H1 (cell line): ENCODE results near the gene SMYD1.

Experiments
- ASH2L ChIP-seq: fragments of 200-600, 300-600 bp; sonication (generic); IDR thresholded peaks from one replicate; pipeline ENCODE4 v1.7.1; 2017; ENCODE audit warnings: low read length
- BCL11A ChIP-seq, 2 experiments: IDR thresholded peaks; one replicate each; pipeline ENCODE4 v1.6.1; 2011; ENCODE audit warnings: low read depth in 2 of 2, low read length in 2 of 2, mild to moderate bottlenecking in 2 of 2
- CEBPB ChIP-seq: IDR thresholded peaks from 2 replicates; pipeline ENCODE4 v1.6.1; 2012; ENCODE audit warnings: low read depth, low read length
- CTCF ChIP-seq, 3 experiments: IDR thresholded peaks; 1 replicate in 2 of 3; 2 replicates in 1 of 3; pipeline versions ENCODE4 v1.5.1 to v1.6.1; 2011; ENCODE audit warnings: low read length in 3 of 3, mild to moderate bottlenecking in 3 of 3, inconsistent platforms in 2 of 3, low read depth in 1 of 3, moderate library complexity in 1 of 3; ENCODE audit not compliant: insufficient read depth in 1 of 3; ENCODE audit errors: control extremely low read depth in 1 of 3
- EZH2 ChIP-seq: fragments of 200-600 bp; sonication (generic); IDR thresholded peaks from 2 replicates; pipeline ENCODE4 v1.7.1; 2012; ENCODE audit warnings: low read depth, mild to moderate bottlenecking, moderate library complexity, low read length, inconsistent platforms; ENCODE audit not compliant: severe bottlenecking
- POLR2A ChIP-seq, 2 experiments: IDR thresholded peaks; 1 replicate in 1 of 2; 2 replicates in 1 of 2; pipeline ENCODE4 v1.6.1; 2011; ENCODE audit warnings: low read depth in 2 of 2, low read length in 2 of 2, mild to moderate bottlenecking in 2 of 2; ENCODE audit errors: control extremely low read depth in 1 of 2
- SIX5 ChIP-seq: IDR thresholded peaks from 2 replicates; pipeline ENCODE4 v1.6.1; 2011; ENCODE audit warnings: mild to moderate bottlenecking, low read depth, low read length
- TCF12 ChIP-seq: IDR thresholded peaks from 2 replicates; pipeline ENCODE4 v1.6.1; 2011; ENCODE audit warnings: low read depth, mild to moderate bottlenecking, low read length
- TEAD4 ChIP-seq: IDR thresholded peaks from 2 replicates; pipeline ENCODE4 v1.6.1; 2012; ENCODE audit warnings: low read depth, low read length, inconsistent platforms, mixed read lengths
- YY1 ChIP-seq: IDR thresholded peaks from 2 replicates; pipeline ENCODE4 v1.6.1; 2011; ENCODE audit warnings: low read depth, mild to moderate bottlenecking, low read length
- TF ChIP-seq, protein P1 (sequence below): IDR thresholded peaks from 2 replicates; pipeline ENCODE4 v1.6.1; 2011; ENCODE audit warnings: low read depth, mild to moderate bottlenecking, low read length; ENCODE audit not compliant: insufficient read depth

DNA sequence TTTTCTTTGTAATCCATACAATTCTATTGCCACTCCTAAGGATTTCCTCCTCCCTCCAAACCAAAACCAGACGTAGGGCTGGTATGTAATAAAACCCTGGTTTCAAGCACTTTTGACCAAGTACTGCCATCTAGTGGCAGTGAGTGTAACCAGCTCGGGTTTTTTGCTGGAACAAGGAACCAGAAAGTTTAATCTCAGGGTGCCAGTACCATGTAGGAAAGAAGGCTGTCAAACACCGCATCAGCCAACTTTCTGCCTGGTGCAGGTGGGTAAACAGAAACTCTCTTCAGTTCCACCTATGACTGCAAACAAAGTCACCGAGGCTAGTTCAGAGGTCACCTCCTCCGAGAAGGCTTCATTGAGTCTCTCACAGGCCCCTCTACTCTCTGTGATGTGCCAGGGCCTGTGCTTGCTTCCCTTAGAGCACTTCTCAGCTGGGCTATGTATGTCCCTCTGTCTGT, 92.4 kb downstream of the SMYD1 start:
- TF ChIP-seq YY1 (no peak), EZH2 (no peak), TEAD4 (peak; percentile 67), CEBPB (no peak), BCL11A (IDR thresholded peaks at IDR 0.05; ENCODE audit: low read depth in 2 of 2, low read length in 2 of 2) (no peak), CTCF (IDR thresholded peaks at IDR 0.05; ENCODE audit: control extremely low read depth in 1 of 3, insufficient read depth in 1 of 3, low read depth in 1 of 3, low read length in 3 of 3) (peak in 2 of 3 experiments; percentile 78 to 85; a peak in 3 of 4 replicates), ASH2L (no peak), POLR2A (IDR thresholded peaks at IDR 0.05; ENCODE audit: control extremely low read depth in 1 of 2, low read depth in 2 of 2, low read length in 2 of 2) (no peak), TCF12 (no peak), SIX5 (no peak)
- TF ChIP-seq, protein P1, sequence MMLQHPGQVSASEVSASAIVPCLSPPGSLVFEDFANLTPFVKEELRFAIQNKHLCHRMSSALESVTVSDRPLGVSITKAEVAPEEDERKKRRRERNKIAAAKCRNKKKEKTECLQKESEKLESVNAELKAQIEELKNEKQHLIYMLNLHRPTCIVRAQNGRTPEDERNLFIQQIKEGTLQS, result no peak
